Lung (tissue), 12 donors: ENCODE data around the gene NBEAL2. TPM values are rescaled to one million over a fixed set of nuclear protein-coding genes. Genes with fewer than 3 reads are reported as not detected.

Experiments used
- ATAC-seq: fragments of 200-7000 bp; cut with Tn5 transposase; one replicate; pipeline ENCODE4 v1.9.1; 2020; ENCODE audit warnings: moderate number of reproducible peaks; ENCODE audit not compliant: insufficient read depth, low FRiP score
- DNase-seq, 3 donors: peaks; one replicate each; pipeline ENCODE4 v3.0.0-alpha.2; 2013 to 2017
- H3K27ac ChIP-seq, 2 donors: one replicate each; pipeline ENCODE4 v1.5.1; 2013; ENCODE audit warnings: mild to moderate bottlenecking in 2 of 2, moderate library complexity in 2 of 2, control low read depth in 1 of 2, inconsistent platforms in 1 of 2, low read depth in 1 of 2, low read length in 1 of 2
- H3K27me3 ChIP-seq, 3 donors: one replicate each; pipeline ENCODE4 v1.5.1; 2013; ENCODE audit warnings: low read length in 2 of 3; ENCODE audit not compliant: control insufficient read depth in 3 of 3, insufficient read depth in 3 of 3
- H3K36me3 ChIP-seq, 4 donors: one replicate each; pipeline ENCODE4 v1.5.1; 2013; ENCODE audit warnings: low read length in 4 of 4, mild to moderate bottlenecking in 1 of 4, moderate library complexity in 1 of 4; ENCODE audit not compliant: control insufficient read depth in 4 of 4, insufficient read depth in 4 of 4
- H3K4me1 ChIP-seq, 5 donors: one replicate each; pipeline ENCODE4 v1.5.1; 2013; ENCODE audit warnings: low read length in 5 of 5, mild to moderate bottlenecking in 2 of 5, moderate library complexity in 1 of 5; ENCODE audit not compliant: control insufficient read depth in 5 of 5, insufficient read depth in 5 of 5
- H3K4me3 ChIP-seq: one replicate; pipeline ENCODE4 v1.5.1; 2013; ENCODE audit warnings: mild to moderate bottlenecking, control low read depth, moderate library complexity
- H3K9ac ChIP-seq, 2 donors: one replicate each; pipeline ENCODE4 v1.5.1; 2013; ENCODE audit warnings: low read length in 2 of 2, control low read depth in 1 of 2; ENCODE audit not compliant: insufficient read depth in 1 of 2
- H3K9me3 ChIP-seq, 4 donors: one replicate each; pipeline ENCODE4 v1.5.1; 2013; ENCODE audit warnings: low read length in 3 of 4, mild to moderate bottlenecking in 1 of 4, moderate library complexity in 1 of 4; ENCODE audit not compliant: control insufficient read depth in 4 of 4, insufficient read depth in 3 of 4
- CTCF ChIP-seq: IDR thresholded peaks from 2 replicates; pipeline ENCODE4 v1.5.1; 2012; ENCODE audit warnings: mild to moderate bottlenecking; ENCODE audit errors: control extremely low read depth, extremely low read depth
- WGBS, 2 donors: extraction: QIAGEN DNeasy Blood & Tissue Kit; methylation state at CpG; one replicate each; pipeline ENCODE4 v1.1.7; 2013; 5-methylcytosine and 5-hydroxymethylcytosine counted together
- polyA plus RNA-seq, 2 donors: library from polyadenylated mRNA; stranded (reverse); fragments of 200-250 nt; gene quantifications; one replicate each; pipeline ENCODE4 v1.2.1, GENCODE V29; 2013
- total RNA-seq, 2 donors: library from RNA; depleted of rRNA in 1 of 2; stranded (reverse); fragments of >200 nt in 1 of 2; gene quantifications; one replicate each; pipeline ENCODE4 v1.2.1, GENCODE V29; 2014 to 2021
- donor health status: control.
- donor health status: control.
- donor health status: Bipolar disorder and iron deficiency.
- donor health status: healthy.
- donor health status: DM: yes; HTN: yes; CAD: no.

NBEAL2 gene
- total and polyA plus RNA-seq, 4 donors = 64.4 to 191 (median 136) TPM

GRCh38 chr3:46993986-46994385 is 14.5 kb downstream of the NBEAL2 start:
- Histone ChIP-seq H3K27me3 (no peaks in the 10 kb centered on the region), H3K9ac (no peak overlapping the region), H3K27ac (no peak overlapping the region), H3K4me1 (peaks cover 0 to 9% (median 4%) of the 10 kb centered on the region in 5 donors), H3K9me3 (no peaks in the 10 kb centered on the region), H3K4me3 (no peak overlapping the region), H3K36me3 (peaks cover 0 to 61% (median 0%) of the 10 kb centered on the region in 4 donors)
- TF ChIP-seq CTCF = no peak
- 90 to 96% methylated on average over 7 of the region's 7 CpGs for WGBS, 2 donors
- DNase-seq (no peak), ATAC-seq (no peak)

DNA sequence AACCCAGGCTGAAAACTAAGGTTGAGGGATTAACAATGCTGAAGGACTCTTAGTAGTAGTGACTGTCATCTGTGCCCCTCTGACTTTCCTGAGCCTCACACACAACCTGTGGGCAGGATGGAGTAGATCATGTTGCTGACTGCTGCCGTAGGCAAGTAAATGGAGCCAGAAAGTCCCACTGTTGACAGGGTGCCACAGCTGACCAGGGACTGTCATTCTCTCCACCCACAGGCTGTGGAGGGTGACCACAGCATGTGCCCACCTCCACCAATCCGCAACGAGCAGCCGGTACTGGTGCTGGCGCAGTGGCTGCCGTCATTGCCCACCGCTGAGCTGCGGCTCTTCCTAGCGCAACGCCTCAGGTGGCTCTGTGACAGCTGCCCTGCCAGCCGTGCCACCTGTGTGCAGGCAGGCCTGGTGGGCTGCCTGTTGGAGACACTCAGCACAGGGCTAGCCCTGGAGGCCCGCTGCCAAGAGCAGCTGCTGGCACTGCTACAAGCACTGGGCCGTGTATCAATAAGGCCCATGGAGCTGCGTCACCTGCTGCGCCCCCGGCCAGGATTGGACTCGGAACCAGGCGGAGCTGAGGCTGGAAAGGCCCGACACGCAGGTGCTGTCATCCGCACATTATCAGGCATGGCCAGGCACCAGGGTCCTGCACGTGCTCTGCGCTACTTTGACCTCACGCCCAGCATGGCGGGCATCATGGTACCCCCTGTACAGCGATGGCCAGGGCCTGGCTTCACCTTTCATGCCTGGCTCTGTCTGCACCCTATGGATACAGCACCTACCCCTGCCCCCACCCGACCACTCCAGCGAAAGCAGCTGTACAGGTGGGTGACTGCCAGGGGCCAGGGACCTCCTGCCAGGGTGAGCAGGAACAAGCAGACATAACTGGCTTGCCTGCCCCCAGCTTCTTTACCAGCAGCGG is 15.6 kb downstream of the NBEAL2 start:
- H3K27me3 ChIP-seq = no peaks in the 10 kb centered on the region
- H3K4me3 ChIP-seq = no peak overlapping the region
- peaks cover 0 to 7% (median 2%) of the 10 kb centered on the region in 5 donors for H3K4me1 ChIP-seq
- 95 to 96% methylated on average over 28 to 29 of the region's 29 CpGs for WGBS, 2 donors
- ATAC-seq = no peak
- no peak overlapping the region for H3K27ac ChIP-seq
- H3K9ac ChIP-seq = no peak overlapping the region
- peaks cover 0 to 68% (median 0%) of the 10 kb centered on the region in 4 donors for H3K36me3 ChIP-seq
- no peaks in the 10 kb centered on the region for H3K9me3 ChIP-seq
- no peak for DNase-seq
- TF ChIP-seq CTCF = no peak

DNA sequence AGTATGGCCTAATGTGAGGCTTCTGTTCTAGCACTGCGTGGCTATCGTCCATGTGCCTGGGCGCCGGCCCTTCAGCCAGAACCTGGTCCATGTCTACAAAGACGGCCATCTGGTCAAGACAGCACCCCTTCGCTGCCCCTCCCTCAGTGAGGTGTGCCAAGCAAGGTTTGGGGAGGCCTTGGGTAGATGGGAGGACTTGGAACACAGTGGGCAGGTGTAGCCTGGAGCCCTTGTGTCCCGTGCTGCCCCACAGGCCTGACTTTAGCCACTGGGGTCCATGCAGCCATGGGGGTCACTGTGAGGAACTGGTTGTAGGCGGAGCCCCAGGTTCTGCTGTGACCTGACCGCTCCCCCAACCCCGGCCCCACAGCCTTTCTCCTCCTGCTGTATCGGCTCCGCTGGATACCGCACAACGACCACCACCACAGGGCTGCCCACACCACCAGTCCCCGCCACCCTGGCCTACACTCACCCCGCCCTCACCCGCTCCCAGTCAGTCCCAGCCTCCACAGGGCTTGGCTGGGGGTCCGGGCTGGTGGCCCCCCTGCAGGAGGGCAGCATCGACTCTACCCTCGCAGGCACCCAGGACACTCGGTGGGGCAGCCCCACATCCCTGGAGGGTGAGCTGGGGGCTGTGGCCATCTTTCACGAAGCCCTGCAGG is 16.6 kb downstream of the NBEAL2 start:
- 93 to 96% methylated on average over 22 of the region's 22 CpGs for WGBS, 2 donors
- H3K36me3 ChIP-seq = peaks cover 0 to 77% (median 0%) of the 10 kb centered on the region in 4 donors
- DNase-seq = no peak
- no peak overlapping the region for H3K27ac ChIP-seq
- H3K9ac ChIP-seq = no peak overlapping the region
- H3K27me3 ChIP-seq = no peaks in the 10 kb centered on the region
- H3K9me3 ChIP-seq = no peaks in the 10 kb centered on the region
- H3K4me3 ChIP-seq = no peak overlapping the region
- TF ChIP-seq CTCF = no peak
- H3K4me1 ChIP-seq = peaks cover 0 to 7% (median 0%) of the 10 kb centered on the region in 5 donors
- ATAC-seq = no peak
